Astrocyte (in vitro differentiated cells and primary cell): ENCODE data around the gene CRNKL1. TPM values are rescaled to one million over a fixed set of nuclear protein-coding genes. Genes with fewer than 3 reads are reported as not detected.

Experiments
- DNase-seq: peaks from one replicate; pipeline ENCODE4 v3.0.0-alpha.2; 2010; ENCODE audit warnings: low read depth
- FAIRE-seq: peaks from 2 replicates; lab custom pipeline; 2011; peaks lifted over from hg19 to GRCh38; lab: Jason Lieb, UNC
- H2AFZ ChIP-seq: 2 replicates; pipeline ENCODE4 v1.6.0; 2012; ENCODE audit warnings: low read depth, low read length, inconsistent platforms
- H3K27ac ChIP-seq: 2 replicates; pipeline ENCODE4 v1.5.1; 2011; ENCODE audit warnings: low read depth, low read length, inconsistent platforms
- H3K27me3 ChIP-seq: 2 replicates; pipeline ENCODE4 v1.6.0; 2011; ENCODE audit warnings: low read length, inconsistent platforms; ENCODE audit not compliant: insufficient read depth
- H3K36me3 ChIP-seq: 2 replicates; pipeline ENCODE4 v1.5.1; 2011; ENCODE audit warnings: low read length, inconsistent platforms; ENCODE audit not compliant: insufficient read depth
- H3K4me1 ChIP-seq: 2 replicates; pipeline ENCODE4 v1.5.1; 2011; ENCODE audit warnings: low read length, inconsistent platforms; ENCODE audit not compliant: insufficient read depth
- H3K4me2 ChIP-seq: 2 replicates; pipeline ENCODE4 v1.6.0; 2012; ENCODE audit warnings: low read length, inconsistent platforms
- H3K4me3 ChIP-seq: 2 replicates; pipeline ENCODE4 v1.5.1; 2011; ENCODE audit warnings: low read depth, mild to moderate bottlenecking, low read length, inconsistent platforms; ENCODE audit not compliant: insufficient read depth
- H3K79me2 ChIP-seq: 2 replicates; pipeline ENCODE4 v1.6.0; 2012; ENCODE audit warnings: mild to moderate bottlenecking, low read length, inconsistent platforms; ENCODE audit not compliant: insufficient read depth
- H3K9ac ChIP-seq: 2 replicates; pipeline ENCODE4 v1.6.0; 2012; ENCODE audit warnings: mild to moderate bottlenecking, low read length, inconsistent platforms
- H3K9me3 ChIP-seq: 2 replicates; pipeline ENCODE4 v1.5.1; 2012; ENCODE audit warnings: low read depth, mild to moderate bottlenecking, low read length, inconsistent platforms; ENCODE audit not compliant: insufficient read depth
- H4K20me1 ChIP-seq: 2 replicates; pipeline ENCODE4 v1.6.0; 2012; ENCODE audit warnings: low read length, inconsistent platforms; ENCODE audit not compliant: insufficient read depth
- H3K27ac Mint-ChIP-seq: one replicate; pipeline ENCODE4 v1.8.0; 2021; ENCODE audit warnings: mild to moderate bottlenecking, mixed read lengths; ENCODE audit not compliant: unreplicated experiment
- H3K27me3 Mint-ChIP-seq: one replicate; pipeline ENCODE4 v1.8.0; 2021; ENCODE audit warnings: low read depth, mixed read lengths; ENCODE audit not compliant: unreplicated experiment
- H3K36me3 Mint-ChIP-seq: one replicate; pipeline ENCODE4 v1.8.0; 2021; ENCODE audit warnings: low read depth, mixed read lengths; ENCODE audit not compliant: unreplicated experiment
- H3K4me1 Mint-ChIP-seq: one replicate; pipeline ENCODE4 v1.8.0; 2021; ENCODE audit warnings: low read depth, mixed read lengths; ENCODE audit not compliant: unreplicated experiment
- H3K4me3 Mint-ChIP-seq: one replicate; pipeline ENCODE4 v1.8.0; 2021; ENCODE audit warnings: mild to moderate bottlenecking, moderate library complexity, mixed read lengths; ENCODE audit not compliant: unreplicated experiment
- H3K9me3 Mint-ChIP-seq: one replicate; pipeline ENCODE4 v1.8.0; 2021; ENCODE audit warnings: mild to moderate bottlenecking, mixed read lengths; ENCODE audit not compliant: unreplicated experiment
- EZH2 ChIP-seq: IDR thresholded peaks from 2 replicates; pipeline ENCODE4 v1.6.1; 2012; ENCODE audit warnings: mild to moderate bottlenecking, low read length, inconsistent platforms; ENCODE audit not compliant: insufficient read depth
- total RNA-seq: library from RNA; stranded (reverse); gene quantifications from 2 replicates; pipeline ENCODE4 v1.2.1, GENCODE V29; 2021
- TF ChIP-seq, protein P1 (sequence below): IDR thresholded peaks from 2 replicates; pipeline ENCODE4 v1.5.1; 2011; ENCODE audit warnings: low read depth, mild to moderate bottlenecking, inconsistent platforms, low read length, moderate library complexity; ENCODE audit not compliant: insufficient read depth

The CRNKL1 gene
- total RNA-seq, 1 donor from 2014 or later = 20.2 TPM

DNA sequence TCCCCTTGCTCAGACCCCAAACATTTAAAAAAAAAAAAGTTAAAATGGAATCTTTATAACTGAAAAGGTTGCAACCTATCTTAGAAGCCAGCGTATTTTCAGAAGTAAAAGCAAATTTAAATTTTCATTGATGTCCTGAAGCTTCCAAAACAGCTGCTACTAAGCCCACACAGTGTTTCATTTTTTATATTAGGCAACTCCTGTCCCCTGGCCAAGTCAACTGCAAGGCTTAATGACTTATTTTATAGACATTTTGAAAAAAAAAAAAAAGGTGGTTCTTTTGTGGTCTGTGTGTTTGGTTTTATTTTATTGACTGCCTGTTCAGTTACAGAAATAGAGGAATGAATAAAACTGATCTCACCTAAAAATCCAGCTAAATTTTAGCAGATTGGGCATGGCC is 13.1 kb upstream of the CRNKL1 start:
- Histone ChIP-seq H2AFZ (no peak overlapping the region), H4K20me1 (no peaks in the 10 kb centered on the region), H3K36me3 (no peaks in the 10 kb centered on the region), H3K4me2 (no peak overlapping the region), H3K79me2 (no peaks in the 10 kb centered on the region), H3K9me3 (no peaks in the 10 kb centered on the region), H3K9ac (no peak overlapping the region), H3K27ac (no peak overlapping the region), H3K27me3 (no peaks in the 10 kb centered on the region), H3K4me1 (no peaks in the 10 kb centered on the region), H3K4me3 (no peak overlapping the region)
- Mint-ChIP-seq H3K36me3 (no peaks in the 10 kb centered on the region), H3K4me3 (no peak overlapping the region), H3K9me3 (no peaks in the 10 kb centered on the region), H3K27me3 (peaks cover 2% of the 10 kb centered on the region), H3K27ac (no peak overlapping the region), H3K4me1 (no peaks in the 10 kb centered on the region)
- TF ChIP-seq, protein P1, sequence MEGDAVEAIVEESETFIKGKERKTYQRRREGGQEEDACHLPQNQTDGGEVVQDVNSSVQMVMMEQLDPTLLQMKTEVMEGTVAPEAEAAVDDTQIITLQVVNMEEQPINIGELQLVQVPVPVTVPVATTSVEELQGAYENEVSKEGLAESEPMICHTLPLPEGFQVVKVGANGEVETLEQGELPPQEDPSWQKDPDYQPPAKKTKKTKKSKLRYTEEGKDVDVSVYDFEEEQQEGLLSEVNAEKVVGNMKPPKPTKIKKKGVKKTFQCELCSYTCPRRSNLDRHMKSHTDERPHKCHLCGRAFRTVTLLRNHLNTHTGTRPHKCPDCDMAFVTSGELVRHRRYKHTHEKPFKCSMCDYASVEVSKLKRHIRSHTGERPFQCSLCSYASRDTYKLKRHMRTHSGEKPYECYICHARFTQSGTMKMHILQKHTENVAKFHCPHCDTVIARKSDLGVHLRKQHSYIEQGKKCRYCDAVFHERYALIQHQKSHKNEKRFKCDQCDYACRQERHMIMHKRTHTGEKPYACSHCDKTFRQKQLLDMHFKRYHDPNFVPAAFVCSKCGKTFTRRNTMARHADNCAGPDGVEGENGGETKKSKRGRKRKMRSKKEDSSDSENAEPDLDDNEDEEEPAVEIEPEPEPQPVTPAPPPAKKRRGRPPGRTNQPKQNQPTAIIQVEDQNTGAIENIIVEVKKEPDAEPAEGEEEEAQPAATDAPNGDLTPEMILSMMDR = no peak
- TF ChIP-seq EZH2 = no peak
- DNase-seq = no peak
- FAIRE-seq = no peak

DNA sequence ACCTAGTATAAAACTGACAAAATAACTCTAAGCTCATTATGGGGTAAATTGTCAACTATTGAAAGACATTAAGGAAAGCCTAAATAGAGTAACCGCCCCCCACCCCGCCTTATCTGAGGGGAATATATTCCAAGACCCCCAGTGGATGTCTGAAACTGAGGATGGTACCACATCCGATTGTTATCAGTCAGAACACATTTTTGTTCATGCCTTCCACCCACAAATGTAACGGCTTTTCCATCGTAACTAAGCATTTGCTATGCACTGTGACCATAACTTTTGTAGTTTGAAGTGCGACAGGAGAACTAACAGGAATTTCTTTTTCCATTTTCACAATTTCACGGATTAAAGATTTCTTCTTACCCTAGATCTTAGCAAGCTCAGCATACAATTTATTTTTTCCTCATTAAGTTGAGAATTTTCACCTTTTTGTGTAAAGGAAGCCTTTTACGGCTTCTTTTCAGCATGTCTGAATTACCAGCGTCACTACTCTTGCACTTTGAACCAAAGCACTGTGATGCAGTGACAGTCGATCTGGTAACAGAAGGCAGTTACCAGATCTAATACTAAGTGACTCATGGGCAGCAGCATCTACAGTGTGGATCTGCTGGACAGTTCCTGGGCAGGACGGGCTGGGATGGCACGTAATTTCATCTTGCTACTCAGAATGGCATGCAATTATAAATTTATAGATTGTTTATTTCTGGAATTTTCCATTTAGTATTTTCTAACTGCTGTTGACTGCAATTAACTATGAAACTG is 11.9 kb upstream of the CRNKL1 start:
- Mint-ChIP-seq H3K4me3 (no peak overlapping the region), H3K9me3 (no peaks in the 10 kb centered on the region), H3K36me3 (no peaks in the 10 kb centered on the region), H3K27ac (no peak overlapping the region), H3K4me1 (no peaks in the 10 kb centered on the region), H3K27me3 (peaks cover 2% of the 10 kb centered on the region)
- FAIRE-seq (no peak), DNase-seq (no peak)
- Histone ChIP-seq H3K4me1 (no peaks in the 10 kb centered on the region), H3K27ac (no peak overlapping the region), H3K4me3 (no peak overlapping the region), H3K9ac (no peak overlapping the region), H3K4me2 (no peak overlapping the region), H3K9me3 (no peaks in the 10 kb centered on the region), H3K36me3 (no peaks in the 10 kb centered on the region), H4K20me1 (no peaks in the 10 kb centered on the region), H2AFZ (no peak overlapping the region), H3K27me3 (no peaks in the 10 kb centered on the region), H3K79me2 (no peaks in the 10 kb centered on the region)
- TF ChIP-seq EZH2 = no peak
- TF ChIP-seq, protein P1 = no peak
